ENCODE data around the gene SLC16A4. TPM values are rescaled to one million over a fixed set of nuclear protein-coding genes. Genes with fewer than 3 reads are reported as not detected.

SLC16A4 gene
- total RNA-seq, 1 donor: 76.0 TPM

GRCh38 chr1:110348771-110349170 lies 42.1 kb downstream of the SLC16A4 start:
- Histone ChIP-seq H3K79me2 (ENCODE audit: insufficient read depth, low read length) (peaks cover 96% of the 10 kb centered on the region), H4K20me1 (ENCODE audit: insufficient read depth, low read length) (peaks cover 2% of the 10 kb centered on the region), H3K4me3 (ENCODE audit: insufficient read depth, low read length) (no peak overlapping the region), H3K27me3 (ENCODE audit: insufficient read depth, low read length) (no peaks in the 10 kb centered on the region), H3K4me1 (ENCODE audit: insufficient read depth, low read length) (peaks cover 20% of the 10 kb centered on the region), H3K27ac (ENCODE audit: low read depth, low read length) (peak overlapping the region; percentile 60), H3K9me3 (ENCODE audit: low read depth, low read length) (no peaks in the 10 kb centered on the region), H3K4me2 (ENCODE audit: insufficient read depth, low read length) (peak overlapping the region; percentile 32), H3K36me3 (ENCODE audit: insufficient read depth, low read length) (peaks cover 20% of the 10 kb centered on the region), H2AFZ (ENCODE audit: low read length) (no peak overlapping the region)
- TF ChIP-seq CTCF (IDR thresholded peaks at IDR 0.05; ENCODE audit: extremely low read depth, low read depth, low read length): no peak
- DNase-seq (ENCODE audit: insufficient read length, low spot score, missing footprints): no peak

- H3K27ac ChIP-seq (ENCODE audit: low read depth, low read length): peak overlapping the region; percentile 60
Measured at GRCh38 chr1:110348050-110348449, 42.8 kb downstream of the SLC16A4 start.

GRCh38 chr1:110347182-110347893 lies 43.5 kb downstream of the SLC16A4 start:
- peaks cover 14% of the 10 kb centered on the region for H4K20me1 ChIP-seq (ENCODE audit: insufficient read depth, low read length)

More at GRCh38 chr1:110348050-110348449, 42.8 kb downstream of the SLC16A4 start:
- H3K4me3 ChIP-seq (ENCODE audit: insufficient read depth, low read length): no peak overlapping the region
- TF ChIP-seq CTCF (IDR thresholded peaks at IDR 0.05; ENCODE audit: extremely low read depth, low read depth, low read length): no peak
- H3K9me3 ChIP-seq (ENCODE audit: low read depth, low read length): no peaks in the 10 kb centered on the region
- H3K4me2 ChIP-seq (ENCODE audit: insufficient read depth, low read length): peak overlapping the region; percentile 32
- no peak overlapping the region for H2AFZ ChIP-seq (ENCODE audit: low read length)
- no peaks in the 10 kb centered on the region for H3K27me3 ChIP-seq (ENCODE audit: insufficient read depth, low read length)
- no peak for DNase-seq (ENCODE audit: insufficient read length, low spot score, missing footprints)
- peaks cover 20% of the 10 kb centered on the region for H3K36me3 ChIP-seq (ENCODE audit: insufficient read depth, low read length)
- peaks cover 26% of the 10 kb centered on the region for H3K4me1 ChIP-seq (ENCODE audit: insufficient read depth, low read length)
- peaks cover 96% of the 10 kb centered on the region for H3K79me2 ChIP-seq (ENCODE audit: insufficient read depth, low read length)
- H4K20me1 ChIP-seq (ENCODE audit: insufficient read depth, low read length): peaks cover 8% of the 10 kb centered on the region

More at GRCh38 chr1:110347182-110347893, 43.5 kb downstream of the SLC16A4 start:
- Histone ChIP-seq H3K9me3 (ENCODE audit: low read depth, low read length) (no peaks in the 10 kb centered on the region), H3K79me2 (ENCODE audit: insufficient read depth, low read length) (peaks cover 100% of the 10 kb centered on the region), H3K27ac (ENCODE audit: low read depth, low read length) (peak overlapping the region; percentile 4), H3K4me1 (ENCODE audit: insufficient read depth, low read length) (peaks cover 32% of the 10 kb centered on the region), H3K36me3 (ENCODE audit: insufficient read depth, low read length) (peaks cover 20% of the 10 kb centered on the region), H2AFZ (ENCODE audit: low read length) (no peak overlapping the region), H3K4me2 (ENCODE audit: insufficient read depth, low read length) (no peak overlapping the region), H3K4me3 (ENCODE audit: insufficient read depth, low read length) (no peak overlapping the region), H3K27me3 (ENCODE audit: insufficient read depth, low read length) (no peaks in the 10 kb centered on the region)
- no peak for TF ChIP-seq CTCF (IDR thresholded peaks at IDR 0.05; ENCODE audit: extremely low read depth, low read depth, low read length)
- DNase-seq (ENCODE audit: insufficient read length, low spot score, missing footprints): no peak
